Adrenal gland (tissue), 12 donors: ENCODE results near the gene IGF2R. TPM values are rescaled to one million over a fixed set of nuclear protein-coding genes. Genes with fewer than 3 reads are reported as not detected.
A peak's percentile ranks its signal among the peaks of the same experiment; 100 is the strongest.

Source experiments
- DNase-seq, 7 donors: peaks; one replicate each; pipeline ENCODE4 v3.0.0-alpha.2; 2019 to 2020
- H3K27ac ChIP-seq, 5 donors: fragments of 200-600 bp; sonication (generic) in 4 of 5; 1 replicate in 3 of 5; 2 replicates in 2 of 5; pipeline versions ENCODE4 v1.5.1 to v1.8.0; 2016 to 2020; ENCODE audit warnings: mild to moderate bottlenecking in 1 of 5
- H3K27me3 ChIP-seq: fragments of 200-600 bp; 2 replicates; pipeline ENCODE4 v1.8.0; 2021
- H3K36me3 ChIP-seq, 2 donors: fragments of 200-600 bp; replicated peaks in 1 of 2; 1 replicate in 1 of 2; 2 replicates in 1 of 2; pipeline versions ENCODE4 v1.5.1 to v1.8.0; 2018 to 2022
- H3K4me1 ChIP-seq, 2 donors: fragments of 200-600 bp; replicated peaks in 1 of 2; 1 replicate in 1 of 2; 2 replicates in 1 of 2; pipeline versions ENCODE4 v1.5.1 to v1.8.0; 2018 to 2021
- H3K4me3 ChIP-seq, 4 donors: fragments of 200-600 bp; sonication (generic) in 3 of 4; one replicate each; pipeline ENCODE4 v1.5.1; 2016 to 2018
- H3K9me3 ChIP-seq, 3 donors: fragments of 200-600 bp; sonication (generic) in 1 of 3; replicated peaks in 1 of 3; 1 replicate in 2 of 3; 2 replicates in 1 of 3; pipeline versions ENCODE4 v1.5.1 to v1.8.0; 2016 to 2021
- POLR2A ChIP-seq, 2 donors: fragments of 450-650 bp; IDR thresholded peaks; one replicate each; pipeline ENCODE4 v1.6.1; 2017; ENCODE audit warnings: antibody characterized with exemption in 2 of 2, mild to moderate bottlenecking in 2 of 2, moderate library complexity in 1 of 2
- WGBS, 4 donors: extraction: QIAGEN DNeasy Blood & Tissue Kit in 2 of 4; methylation state at CpG; one replicate each; pipeline versions ENCODE4 v1.1.5 to v1.1.7; 2013 to 2017; 5-methylcytosine and 5-hydroxymethylcytosine counted together
- intact Hi-C, 2 donors: fragments of 100-400 bp; cut with DNase I; formaldehyde crosslinking; loops; one replicate each; pipeline versions ENCODE4 v1.14.1 to v1.15.0; 2022 to 2023
- polyA plus RNA-seq, 3 donors: library from polyadenylated mRNA; stranded (reverse); fragments of 200-250 nt in 2 of 3; fragments of 350-450 nt in 1 of 3; fragmentation: Illumina TruSeq in 1 of 3; extraction: RNeasy Lipid Tissue Mini Kit (QIAGEN cat#74804) in 1 of 3; gene quantifications; one replicate each; pipeline ENCODE4 v1.2.3, GENCODE V29; 2013 to 2014
- total RNA-seq, 9 donors: library from RNA; depleted of rRNA in 4 of 9; stranded (reverse); fragments of >200 nt in 4 of 9; fragments of 120-200 nt in 1 of 9; fragmentation: NEBNext Ultra II Directional in 1 of 9; extraction: Animal tissue kit (Norgen Biotek cat#: 25700) in 1 of 9; gene quantifications; one replicate each; pipeline versions ENCODE4 v1.1.0 to v1.2.4, GENCODE V29; 2013 to 2023
- TF ChIP-seq, protein P1 (sequence below), 6 experiments: fragments of 450-650 bp in 4 of 6; fragments of 200-600 bp in 2 of 6; sonication (generic) in 1 of 6; IDR thresholded peaks; 1 replicate in 5 of 6; 2 replicates in 1 of 6; pipeline versions ENCODE4 v1.5.1 to v1.8.0; 2016 to 2021; ENCODE audit warnings: antibody characterized with exemption in 6 of 6, mild to moderate bottlenecking in 2 of 6, moderate library complexity in 1 of 6
- donor health status: healthy with polysubstance abuse.
- donor health status: Bipolar disorder and iron deficiency.
- donor health status: DM: yes; HTN: yes; CAD: no.
- donor health status: DM: no; HTN: no; CAD: no.
- donor health status: DM: no; HTN: no; CAD: no.
- donor health status: DM: yes; HTN: yes; CAD: no.

IGF2R gene
- total and polyA plus RNA-seq, 12 donors = 17.1 to 154 (median 89.8) TPM

DNA sequence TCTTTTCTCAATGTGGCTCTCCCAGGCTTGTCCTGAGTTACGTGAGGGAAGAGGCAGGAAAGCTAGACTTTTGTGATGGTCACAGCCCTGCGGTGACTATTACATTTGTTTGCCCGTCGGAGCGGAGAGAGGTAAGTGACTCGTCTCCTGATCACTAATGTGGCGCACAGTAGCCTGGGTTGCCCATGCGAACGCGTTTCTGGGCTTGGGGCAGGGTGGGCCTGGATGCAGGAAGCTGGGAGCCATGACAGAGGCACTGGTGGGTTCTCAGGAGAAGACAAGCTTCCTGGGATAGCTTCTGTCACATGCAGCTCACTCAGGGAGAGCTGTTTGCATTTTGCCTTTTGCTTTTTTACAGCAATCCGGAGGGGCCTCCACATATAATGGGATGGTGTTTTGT, 60.6 kb downstream of the IGF2R start:
- peaks cover 0 to 40% of the 10 kb centered on the region in 2 donors for H3K36me3 ChIP-seq
- DNase-seq = no peak
- H3K4me3 ChIP-seq = no peak overlapping the region
- intact Hi-C loops = loop anchor here in 1 of 2 donors (10.0 kb wide), 1 partner anchor 55 kb away; no protein-coding TSS in a partner anchor
- no peak for TF ChIP-seq POLR2A (IDR thresholded peaks at IDR 0.05)
- TF ChIP-seq, protein P1, sequence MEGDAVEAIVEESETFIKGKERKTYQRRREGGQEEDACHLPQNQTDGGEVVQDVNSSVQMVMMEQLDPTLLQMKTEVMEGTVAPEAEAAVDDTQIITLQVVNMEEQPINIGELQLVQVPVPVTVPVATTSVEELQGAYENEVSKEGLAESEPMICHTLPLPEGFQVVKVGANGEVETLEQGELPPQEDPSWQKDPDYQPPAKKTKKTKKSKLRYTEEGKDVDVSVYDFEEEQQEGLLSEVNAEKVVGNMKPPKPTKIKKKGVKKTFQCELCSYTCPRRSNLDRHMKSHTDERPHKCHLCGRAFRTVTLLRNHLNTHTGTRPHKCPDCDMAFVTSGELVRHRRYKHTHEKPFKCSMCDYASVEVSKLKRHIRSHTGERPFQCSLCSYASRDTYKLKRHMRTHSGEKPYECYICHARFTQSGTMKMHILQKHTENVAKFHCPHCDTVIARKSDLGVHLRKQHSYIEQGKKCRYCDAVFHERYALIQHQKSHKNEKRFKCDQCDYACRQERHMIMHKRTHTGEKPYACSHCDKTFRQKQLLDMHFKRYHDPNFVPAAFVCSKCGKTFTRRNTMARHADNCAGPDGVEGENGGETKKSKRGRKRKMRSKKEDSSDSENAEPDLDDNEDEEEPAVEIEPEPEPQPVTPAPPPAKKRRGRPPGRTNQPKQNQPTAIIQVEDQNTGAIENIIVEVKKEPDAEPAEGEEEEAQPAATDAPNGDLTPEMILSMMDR (IDR thresholded peaks at IDR 0.05) = no peak
- WGBS, 4 donors = 92 to 95% (median 94%) methylated on average over 8 to 11 of the region's 11 CpGs
- peak overlapping the region in 4 of 5 donors; percentile 55 to 82 (median 66) for H3K27ac ChIP-seq
- H3K4me1 ChIP-seq = peaks cover 0 to 14% of the 10 kb centered on the region in 2 donors
- no peaks in the 10 kb centered on the region for H3K27me3 ChIP-seq
- H3K9me3 ChIP-seq = no peaks in the 10 kb centered on the region

DNA sequence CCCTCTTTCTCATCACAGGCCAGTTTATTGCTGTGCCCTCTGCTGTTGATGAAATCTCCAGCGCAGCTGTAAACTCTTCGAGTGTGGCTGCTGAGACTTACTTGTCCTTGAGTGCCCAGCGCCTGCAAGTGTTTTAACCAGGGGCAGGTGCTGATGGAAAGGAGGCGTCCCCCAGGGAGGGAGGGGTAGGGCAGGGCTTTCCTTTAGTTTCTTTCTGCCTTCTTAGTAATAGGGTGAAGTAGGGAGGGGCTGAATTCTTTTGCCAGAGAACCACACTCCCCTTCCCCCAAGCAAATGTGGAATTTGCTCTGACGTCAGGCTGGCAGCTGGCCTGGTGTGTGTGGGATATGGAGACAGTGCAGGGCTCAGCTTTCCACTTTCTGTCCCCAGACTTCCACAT, 61.2 kb downstream of the IGF2R start:
- Histone ChIP-seq H3K9me3 (no peaks in the 10 kb centered on the region), H3K36me3 (peaks cover 0 to 40% of the 10 kb centered on the region in 2 donors), H3K27me3 (no peaks in the 10 kb centered on the region), H3K4me3 (no peak overlapping the region), H3K4me1 (peaks cover 0 to 14% of the 10 kb centered on the region in 2 donors), H3K27ac (peak overlapping the region in 4 of 5 donors; percentile 55 to 82 (median 66))
- 25 to 39% (median 34%) methylated on average over 5 of the region's 5 CpGs for WGBS, 4 donors
- peak; percentile 80 to 93 (median 89) for DNase-seq
- intact Hi-C loops = loop anchor here in 1 of 2 donors (10.0 kb wide), 1 partner anchor 55 kb away; no protein-coding TSS in a partner anchor
- TF ChIP-seq, protein P1 (IDR thresholded peaks at IDR 0.05) = no peak
- no peak for TF ChIP-seq POLR2A (IDR thresholded peaks at IDR 0.05)

DNA sequence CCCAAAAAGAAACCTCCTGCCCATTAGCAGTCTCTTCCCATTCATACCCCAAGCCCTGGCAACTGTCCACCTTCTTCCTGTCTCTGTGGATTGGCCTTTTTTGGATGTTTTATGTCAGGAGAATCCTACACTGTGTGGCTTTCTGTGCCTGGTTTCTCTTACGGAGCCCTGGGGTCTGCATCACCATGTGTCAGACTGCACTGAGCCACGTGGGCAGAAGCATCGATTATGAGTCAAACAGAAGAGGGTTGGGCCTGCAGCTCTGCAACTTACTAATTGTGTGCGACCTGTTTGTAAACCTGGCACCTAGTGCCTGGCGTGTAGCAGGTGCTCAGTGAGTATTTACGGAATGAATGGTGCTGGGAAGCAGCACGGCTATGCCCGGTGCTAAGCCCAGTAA, 62.6 kb downstream of the IGF2R start:
- DNase-seq = no peak
- Histone ChIP-seq H3K4me3 (no peak overlapping the region), H3K36me3 (peaks cover 0 to 50% of the 10 kb centered on the region in 2 donors), H3K27ac (no peak overlapping the region), H3K27me3 (no peaks in the 10 kb centered on the region), H3K4me1 (peaks cover 0 to 20% of the 10 kb centered on the region in 2 donors), H3K9me3 (no peaks in the 10 kb centered on the region)
- 92 to 96% (median 93%) methylated on average over 8 of the region's 8 CpGs for WGBS, 4 donors
- TF ChIP-seq POLR2A (IDR thresholded peaks at IDR 0.05) = no peak
- TF ChIP-seq, protein P1 (IDR thresholded peaks at IDR 0.05) = no peak
- intact Hi-C loops = loop anchor here in 1 of 2 donors (10.0 kb wide), 1 partner anchor 57 kb away; no protein-coding TSS in a partner anchor

DNA sequence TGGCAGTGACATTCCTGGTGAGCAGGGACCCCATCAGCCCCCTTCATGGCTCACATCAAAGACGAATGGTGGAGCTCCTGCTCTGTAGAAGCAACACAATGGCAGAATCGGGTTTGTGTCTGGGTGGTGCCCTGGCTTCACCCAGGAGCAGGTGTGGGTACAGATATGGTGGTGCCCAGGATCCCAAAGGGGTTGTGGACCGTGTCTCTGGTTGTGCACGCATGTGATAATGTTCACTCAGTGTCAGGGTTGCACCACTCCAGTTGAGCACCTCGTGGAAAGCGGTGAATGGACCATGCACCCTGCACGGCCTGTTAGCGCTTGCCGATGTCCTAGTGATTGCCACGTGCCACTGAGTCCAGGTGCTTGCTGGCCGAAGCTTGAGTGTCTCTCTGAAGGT, 63.0 kb downstream of the IGF2R start:
- Histone ChIP-seq H3K4me3 (no peak overlapping the region), H3K9me3 (no peaks in the 10 kb centered on the region), H3K27ac (no peak overlapping the region), H3K36me3 (peaks cover 0 to 50% of the 10 kb centered on the region in 2 donors), H3K27me3 (no peaks in the 10 kb centered on the region), H3K4me1 (peaks cover 0 to 22% of the 10 kb centered on the region in 2 donors)
- no peak for DNase-seq
- 94 to 97% (median 95%) methylated on average over 8 to 11 of the region's 11 CpGs for WGBS, 4 donors
- intact Hi-C loops = loop anchor here in 1 of 2 donors (10.0 kb wide), 1 partner anchor 57 kb away; no protein-coding TSS in a partner anchor
- TF ChIP-seq, protein P1 (IDR thresholded peaks at IDR 0.05) = no peak
- TF ChIP-seq POLR2A (IDR thresholded peaks at IDR 0.05) = no peak
